ENCODE results near the gene KIF4B. TPM values are rescaled to one million over a fixed set of nuclear protein-coding genes. Genes with fewer than 3 reads are reported as not detected.
"Not testable (repeated sequence)": the region's sequence is repeated elsewhere in the genome, so short reads cannot be mapped to it uniquely, and the experiment has no call there.

Gene KIF4B
- total RNA-seq, 1 experiment from 2014 or later: 0.12 TPM

GRCh38 chr5:154977409-154977808 lies 36.1 kb upstream of the KIF4B start:
- DNase-seq (ENCODE audit: low read depth, low spot score): no peak
- no peak overlapping the region for H3K4me2 ChIP-seq (ENCODE audit: low read length)
- ChIA-PET POLR2A (no interaction called here), RAD21 (ENCODE audit: low non-redundant PET in 1 of 2, low total read pairs in 2 of 2, uncharacterized antibody in 2 of 2, unreplicated experiment in 2 of 2) (no interaction called here), CTCF (no interaction called here)
- H3K4me3 ChIP-seq (replicated peaks in 1 of 2; ENCODE audit: low read depth in 1 of 2, low read length in 2 of 2): no peak overlapping the region
- H4K20me1 ChIP-seq (ENCODE audit: insufficient read depth): no peaks in the 10 kb centered on the region
- H2AFZ ChIP-seq (ENCODE audit: low read depth, low read length, poor library complexity, severe bottlenecking): no peak overlapping the region
- intact Hi-C loops (cut with micrococcal nuclease): loop anchor here (10.0 kb wide), 1 partner anchor 1847 kb away; no protein-coding TSS in a partner anchor
- H3K9me2 ChIP-seq (ENCODE audit: insufficient read depth): no peaks in the 10 kb centered on the region
- no peaks in the 10 kb centered on the region for H3K36me3 ChIP-seq (ENCODE audit: control insufficient read depth in 1 of 2, insufficient read depth in 2 of 2, low read length in 2 of 2)
- H3K79me2 ChIP-seq (ENCODE audit: insufficient read depth, low read length): no peaks in the 10 kb centered on the region
- no peaks in the 10 kb centered on the region for H3K9me3 ChIP-seq (ENCODE audit: control insufficient read depth in 1 of 2, insufficient read depth in 1 of 2, low read depth in 1 of 2, low read length in 2 of 2)
- BruUV-seq (replicated peaks): no TSS peak
- H3K27me3 ChIP-seq (ENCODE audit: insufficient read depth, low read length): no peaks in the 10 kb centered on the region
- no peak for ATAC-seq
- TF ChIP-seq RAD21 (IDR thresholded peaks at IDR 0.05; ENCODE audit: low read depth) (no peak), FOSL1 (IDR thresholded peaks at IDR 0.05; ENCODE audit: low read depth) (no peak)
- no peak overlapping the region for H3K9ac ChIP-seq (ENCODE audit: low read length)
- no peak overlapping the region for H3K27ac ChIP-seq (ENCODE audit: low read depth, low read length)
- no peaks in the 10 kb centered on the region for H3K4me1 ChIP-seq (ENCODE audit: control insufficient read depth in 1 of 2, insufficient read depth in 2 of 2, low read length in 2 of 2)

GRCh38 chr5:154978294-154978693 lies 35.3 kb upstream of the KIF4B start:
- H3K4me3 ChIP-seq (replicated peaks in 1 of 2; ENCODE audit: low read depth in 1 of 2, low read length in 2 of 2); H3K4me2 ChIP-seq (ENCODE audit: low read length); BruUV-seq (replicated peaks); H3K9ac ChIP-seq (ENCODE audit: low read length); H3K36me3 ChIP-seq (ENCODE audit: control insufficient read depth in 1 of 2, insufficient read depth in 2 of 2, low read length in 2 of 2); H3K4me1 ChIP-seq (ENCODE audit: control insufficient read depth in 1 of 2, insufficient read depth in 2 of 2, low read length in 2 of 2); POLR2A ChIA-PET; DNase-seq (ENCODE audit: low read depth, low spot score); H3K27me3 ChIP-seq (ENCODE audit: insufficient read depth, low read length); H3K79me2 ChIP-seq (ENCODE audit: insufficient read depth, low read length); H3K9me3 ChIP-seq (ENCODE audit: control insufficient read depth in 1 of 2, insufficient read depth in 1 of 2, low read depth in 1 of 2, low read length in 2 of 2); CTCF ChIA-PET; H2AFZ ChIP-seq (ENCODE audit: low read depth, low read length, poor library complexity, severe bottlenecking); RAD21 ChIA-PET (ENCODE audit: low non-redundant PET in 1 of 2, low total read pairs in 2 of 2, uncharacterized antibody in 2 of 2, unreplicated experiment in 2 of 2); H3K27ac ChIP-seq (ENCODE audit: low read depth, low read length); H3K9me2 ChIP-seq (ENCODE audit: insufficient read depth); ATAC-seq; H4K20me1 ChIP-seq (ENCODE audit: insufficient read depth): not testable (repeated sequence)
- intact Hi-C loops (cut with micrococcal nuclease): loop anchor here (10.0 kb wide), 1 partner anchor 1847 kb away; no protein-coding TSS in a partner anchor

GRCh38 chr5:154984946-154985516 lies 28.5 kb upstream of the KIF4B start:
- intact Hi-C loops (cut with micrococcal nuclease): no loop called here
- DNase-seq (ENCODE audit: low read depth, low spot score): no peak
- Histone ChIP-seq H3K4me2 (ENCODE audit: low read length) (no peak overlapping the region), H2AFZ (ENCODE audit: low read depth, low read length, poor library complexity, severe bottlenecking) (no peak overlapping the region), H3K9me2 (ENCODE audit: insufficient read depth) (no peaks in the 10 kb centered on the region), H3K9ac (ENCODE audit: low read length) (no peak overlapping the region), H3K9me3 (ENCODE audit: control insufficient read depth in 1 of 2, insufficient read depth in 1 of 2, low read depth in 1 of 2, low read length in 2 of 2) (no peaks in the 10 kb centered on the region), H3K4me3 (replicated peaks in 1 of 2; ENCODE audit: low read depth in 1 of 2, low read length in 2 of 2) (no peak overlapping the region), H3K36me3 (ENCODE audit: control insufficient read depth in 1 of 2, insufficient read depth in 2 of 2, low read length in 2 of 2) (no peaks in the 10 kb centered on the region), H3K27me3 (ENCODE audit: insufficient read depth, low read length) (peaks cover 6% of the 10 kb centered on the region; the same call in 1 of the 2 replicates), H3K79me2 (ENCODE audit: insufficient read depth, low read length) (no peaks in the 10 kb centered on the region), H3K4me1 (ENCODE audit: control insufficient read depth in 1 of 2, insufficient read depth in 2 of 2, low read length in 2 of 2) (no peaks in the 10 kb centered on the region), H4K20me1 (ENCODE audit: insufficient read depth) (no peaks in the 10 kb centered on the region), H3K27ac (ENCODE audit: low read depth, low read length) (no peak overlapping the region)
- ChIA-PET POLR2A (no interaction called here), RAD21 (ENCODE audit: low non-redundant PET in 1 of 2, low total read pairs in 2 of 2, uncharacterized antibody in 2 of 2, unreplicated experiment in 2 of 2) (no interaction called here), CTCF (interaction anchor here (0.8 to 1.3 kb wide), 2 partner anchors 12 to 16 kb away, joined by 3 to 6 read pairs; no protein-coding TSS in a partner anchor)
- BruUV-seq (replicated peaks): no TSS peak
- ATAC-seq: no peak
- TF ChIP-seq CTCF (IDR thresholded peaks at IDR 0.05 in 2 of 3, conservative IDR thresholded peaks at IDR 0.05 in 1 of 3; ENCODE audit: borderline replicate concordance in 1 of 3, insufficient read depth in 1 of 3, low read depth in 2 of 3, low read length in 2 of 3) (no peak), ZBTB33 (IDR thresholded peaks at IDR 0.05; ENCODE audit: extremely low read depth, insufficient replicate concordance, low read length) (no peak), SRF (IDR thresholded peaks at IDR 0.05; ENCODE audit: low read depth) (no peak), ELF1 (IDR thresholded peaks at IDR 0.05; ENCODE audit: borderline replicate concordance, low read depth) (no peak), CEBPB (IDR thresholded peaks at IDR 0.05; ENCODE audit: low read depth) (no peak), EZH2 (IDR thresholded peaks at IDR 0.05) (no peak)
